H54 (cell line): ENCODE data around the gene TBCK.
"Not testable (repeated sequence)": the region's sequence is repeated elsewhere in the genome, so short reads cannot be mapped to it uniquely, and the experiment has no call there.

ENCODE experiments used
- DNase-seq: peaks from one replicate; pipeline ENCODE4 v3.0.0; 2011; ENCODE audit warnings: low spot score, mixed read lengths; ENCODE audit not compliant: insufficient read length
- FAIRE-seq: peaks from 3 replicates; lab custom pipeline; 2011; peaks lifted over from hg19 to GRCh38; lab: Jason Lieb, UNC
- POLR2A ChIP-seq: IDR thresholded peaks from 2 replicates; pipeline ENCODE4 v1.6.1; 2011; ENCODE audit warnings: low read depth, mild to moderate bottlenecking, low read length

The TBCK gene

DNA sequence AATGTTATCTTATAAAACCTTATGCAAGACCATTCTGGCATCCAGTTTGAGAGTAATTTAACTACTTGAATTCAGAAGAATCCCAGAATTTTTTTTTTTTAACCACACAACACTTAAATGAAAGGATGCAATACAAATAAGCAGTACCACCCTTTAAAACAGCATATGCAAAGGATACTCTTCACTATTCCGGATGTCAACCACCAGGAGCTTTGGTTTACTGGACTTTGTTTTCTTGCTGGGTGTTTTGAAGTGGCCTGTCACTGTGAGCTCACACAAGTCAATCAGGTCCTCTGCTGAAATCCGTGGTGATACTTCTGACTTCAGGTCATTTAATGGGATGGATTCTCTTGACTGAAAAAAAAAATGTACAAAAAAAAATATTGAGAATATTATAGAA lies 200.0 kb downstream of the TBCK start:
- TF ChIP-seq POLR2A, result no peak
- DNase-seq (no peak), FAIRE-seq (no peak)

DNA sequence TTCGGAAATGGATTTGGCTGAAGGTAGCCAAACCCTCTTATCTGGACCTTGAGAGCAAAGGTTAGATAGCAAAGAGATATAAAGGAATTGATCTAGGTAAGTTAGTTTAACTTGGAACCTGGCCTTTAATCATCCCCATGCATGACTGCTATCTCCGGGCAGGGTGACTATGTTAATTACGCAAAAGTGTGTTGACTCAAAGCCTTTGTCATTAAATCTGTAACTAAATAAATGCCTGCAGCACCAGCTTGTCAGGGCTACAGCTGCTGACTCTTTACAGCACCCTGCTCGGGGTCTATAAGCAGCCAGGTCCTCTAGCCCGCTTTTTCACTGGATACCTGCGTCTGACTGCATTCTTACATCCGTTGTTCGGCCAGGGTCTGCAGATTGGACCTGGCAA lies 201.7 kb downstream of the TBCK start:
- TF ChIP-seq POLR2A, result no peak
- DNase-seq, result no peak
- no peak for FAIRE-seq

DNA sequence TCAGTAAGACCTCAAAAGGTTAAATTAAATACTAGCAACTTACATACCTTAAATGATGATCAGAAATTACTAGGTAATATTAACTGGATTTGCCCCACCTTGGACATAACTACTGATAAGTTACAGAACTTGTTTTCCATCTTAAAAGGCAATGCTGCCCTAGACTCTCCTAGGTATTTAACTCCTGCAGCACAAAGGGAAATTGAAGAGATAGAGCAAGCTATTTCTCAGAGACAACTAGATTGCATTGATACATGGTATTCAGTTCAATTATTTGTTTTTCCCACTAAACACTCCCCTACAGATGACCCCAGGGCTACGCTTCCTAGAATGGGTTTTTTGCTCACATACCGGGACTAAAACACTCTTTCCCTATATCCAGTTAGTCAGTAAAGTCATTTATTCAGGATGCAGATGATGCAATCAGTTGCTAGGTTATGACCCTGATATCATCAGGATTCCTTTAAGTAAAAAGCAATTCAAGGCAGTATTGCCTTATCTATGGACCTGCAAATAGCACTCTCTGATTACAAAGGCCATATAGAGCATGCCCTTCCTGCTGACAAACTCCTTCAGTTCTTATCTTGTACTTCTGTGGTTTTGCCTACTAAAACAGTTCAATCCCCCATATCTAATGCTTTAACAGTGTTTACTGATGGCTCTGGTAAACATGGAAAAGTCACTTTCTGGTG lies 204.1 kb downstream of the TBCK start:
- FAIRE-seq, DNase-seq: not testable (repeated sequence)

DNA sequence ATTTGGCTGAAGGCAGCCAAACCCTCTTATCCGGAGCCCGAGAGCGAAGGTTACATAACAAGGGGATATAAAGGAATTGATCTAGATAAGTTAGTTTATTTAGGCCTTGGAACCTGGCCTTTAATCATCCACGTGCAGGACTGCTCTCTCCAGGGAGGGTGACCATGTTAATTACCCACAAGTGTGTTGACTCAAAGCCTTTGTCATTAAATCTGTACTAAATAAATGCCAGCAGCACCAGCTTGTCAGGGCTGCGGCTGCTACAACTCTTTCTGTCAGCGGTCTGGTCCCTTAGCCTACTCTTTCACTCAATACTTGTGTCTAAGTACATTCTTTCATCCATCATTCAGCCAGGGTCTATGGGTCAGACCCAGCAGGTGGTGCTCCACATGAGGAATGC lies 206.1 kb downstream of the TBCK start:
- DNase-seq (no peak), FAIRE-seq (no peak)
- TF ChIP-seq POLR2A, result no peak

DNA sequence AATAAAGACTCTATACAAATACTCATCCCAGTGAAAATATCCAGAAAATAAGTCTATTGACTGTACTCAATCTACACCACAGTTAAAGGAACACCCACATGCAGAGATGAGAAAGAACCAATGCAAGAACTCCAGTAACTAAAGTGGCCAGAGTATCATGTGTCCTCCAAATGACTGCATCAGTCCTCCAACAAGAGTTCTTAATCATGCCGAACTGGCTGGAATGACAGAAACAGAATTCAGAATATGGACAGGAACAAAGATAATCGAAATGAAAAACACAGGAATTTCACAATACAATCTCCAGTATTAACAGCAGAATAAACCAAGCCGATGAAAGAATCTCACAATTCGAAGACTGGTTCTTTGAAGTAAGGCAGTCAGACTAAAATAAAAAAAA lies 210.3 kb downstream of the TBCK start:
- DNase-seq (no peak), FAIRE-seq (no peak)
- no peak for TF ChIP-seq POLR2A

DNA sequence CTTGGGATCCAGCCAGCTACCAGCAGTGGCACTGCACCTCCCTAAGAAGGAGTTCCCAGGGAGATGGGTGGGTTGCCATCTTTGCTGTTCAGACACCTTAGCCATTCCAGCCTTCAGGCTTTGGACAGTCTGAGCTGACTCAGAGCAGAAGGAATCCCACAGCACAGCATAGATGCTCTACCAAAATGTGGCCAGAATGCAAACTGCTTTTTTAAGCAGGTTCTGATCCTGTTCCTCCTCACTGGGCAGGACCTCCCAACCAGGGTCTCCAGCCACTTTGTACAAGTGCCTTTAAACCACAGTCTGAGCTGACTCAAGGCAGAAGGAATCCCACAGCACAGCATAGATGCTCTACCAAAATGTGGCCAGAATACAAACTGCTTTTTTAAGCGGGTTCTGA lies 211.7 kb downstream of the TBCK start:
- FAIRE-seq, result no peak
- no peak for TF ChIP-seq POLR2A
- DNase-seq, result no peak

DNA sequence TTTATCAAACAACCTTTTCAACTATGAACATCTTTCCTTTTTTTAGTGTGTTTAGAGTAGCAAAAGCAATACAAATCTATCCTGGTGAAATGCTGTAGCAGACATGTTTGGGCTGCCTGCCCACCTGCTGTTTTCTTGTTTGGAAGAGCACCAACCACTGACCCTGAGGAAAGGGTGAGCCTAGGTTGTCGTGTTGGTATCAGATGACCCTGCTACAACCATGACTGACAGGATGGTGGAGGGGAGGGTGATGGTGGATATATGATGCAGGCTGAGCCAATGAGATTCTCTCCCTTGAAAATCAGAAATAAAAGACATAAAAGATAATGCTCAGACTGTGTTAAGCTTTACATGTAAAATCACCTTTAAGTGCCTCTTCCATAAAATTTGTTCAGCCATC lies 219.6 kb downstream of the TBCK start:
- no peak for DNase-seq
- TF ChIP-seq POLR2A, result no peak
- FAIRE-seq, result no peak

DNA sequence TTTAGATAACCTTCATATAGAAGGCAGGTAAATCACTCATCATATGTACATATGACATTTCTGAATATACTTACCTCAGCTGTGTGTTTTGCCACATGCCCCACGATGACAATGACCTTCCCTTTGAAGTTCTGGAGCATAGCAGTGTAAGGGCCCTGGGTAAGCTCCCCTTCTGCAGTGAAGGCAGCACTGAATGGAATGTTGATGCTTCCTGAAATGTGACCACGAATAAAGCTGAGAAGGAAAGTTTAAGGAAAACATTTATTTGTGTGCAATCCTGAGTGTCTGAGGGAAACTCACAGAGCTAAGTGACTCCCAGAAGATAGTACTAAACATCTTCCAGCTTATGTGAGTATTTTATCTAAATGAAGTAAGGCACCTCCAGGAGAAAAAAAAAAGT lies 220.6 kb downstream of the TBCK start:
- FAIRE-seq, result no peak
- no peak for TF ChIP-seq POLR2A
- DNase-seq, result no peak

DNA sequence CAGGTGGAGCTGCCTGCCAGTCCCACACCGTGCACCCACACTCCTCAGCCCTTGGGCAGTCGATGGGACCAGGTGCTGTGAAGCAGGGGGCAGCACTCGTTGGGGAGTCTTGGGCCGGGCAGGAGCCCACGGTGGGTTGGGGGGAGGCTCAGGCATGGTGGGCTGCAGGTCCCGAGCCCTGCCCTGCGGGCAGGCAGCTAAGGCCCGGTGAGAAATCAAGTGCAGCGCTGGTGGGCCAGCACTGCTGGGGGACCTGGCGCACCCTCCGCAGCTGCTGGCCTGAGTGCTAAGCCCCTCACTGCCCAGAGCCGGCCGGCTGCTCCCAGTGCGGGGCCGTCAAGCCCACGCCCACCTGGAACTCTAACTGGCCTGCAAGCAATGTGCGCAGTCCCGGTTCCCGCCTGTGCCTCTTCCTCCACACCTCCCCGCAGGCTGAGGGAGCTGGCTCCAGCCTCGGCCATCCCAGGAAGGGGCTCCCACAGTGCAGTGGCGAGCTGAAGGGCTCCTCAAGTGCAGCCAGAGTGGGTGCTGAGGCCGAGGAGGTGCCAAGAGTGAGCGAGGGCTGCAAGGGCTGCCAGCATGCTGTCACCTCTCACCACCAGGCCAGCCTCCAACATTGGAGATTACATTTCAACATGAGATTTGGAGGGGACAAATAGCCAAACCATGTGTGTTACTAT lies 223.5 kb downstream of the TBCK start:
- FAIRE-seq (no peak), DNase-seq (no peak)
- TF ChIP-seq POLR2A, result no peak

DNA sequence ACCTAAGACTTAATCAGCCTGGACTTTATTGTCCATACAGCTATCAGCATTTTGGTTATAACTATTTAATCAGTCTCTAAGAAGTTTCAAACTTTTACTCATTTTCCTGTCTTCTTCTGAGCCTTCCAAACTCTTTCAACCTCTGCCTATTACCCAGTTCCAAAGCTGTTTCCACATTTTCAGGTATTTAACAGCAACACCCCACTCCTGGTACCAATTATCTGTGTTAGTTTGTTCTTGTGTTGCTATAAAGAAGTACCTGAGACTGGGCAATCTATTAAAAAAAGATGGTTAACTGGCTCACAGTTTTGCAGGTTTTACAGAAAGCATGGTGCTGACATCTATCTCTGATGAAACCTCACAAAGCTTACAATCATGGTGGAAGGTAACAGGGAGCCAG lies 225.2 kb downstream of the TBCK start:
- FAIRE-seq, result no peak
- TF ChIP-seq POLR2A, result no peak
- no peak for DNase-seq

DNA sequence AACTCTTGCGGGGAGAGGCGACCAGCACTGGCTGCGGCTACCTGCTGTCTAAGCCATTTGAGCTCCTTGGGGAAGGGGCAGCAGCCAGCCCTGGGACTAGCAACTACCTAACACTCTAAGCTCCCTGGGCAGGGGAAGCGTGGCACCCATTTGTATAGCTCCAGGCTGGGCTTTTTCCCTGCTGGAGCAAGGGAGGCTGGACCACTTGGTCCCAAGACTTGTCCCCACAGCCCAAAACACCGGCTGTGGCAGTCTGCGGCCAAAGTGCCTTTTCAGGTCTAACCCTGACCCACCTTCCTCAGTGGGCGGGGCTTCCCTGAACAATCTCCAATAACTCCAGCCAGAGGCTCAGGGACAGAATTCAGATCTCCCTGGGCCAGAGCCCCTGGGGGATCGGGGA lies 232.9 kb downstream of the TBCK start:
- FAIRE-seq (no peak), DNase-seq (no peak)
- no peak for TF ChIP-seq POLR2A

DNA sequence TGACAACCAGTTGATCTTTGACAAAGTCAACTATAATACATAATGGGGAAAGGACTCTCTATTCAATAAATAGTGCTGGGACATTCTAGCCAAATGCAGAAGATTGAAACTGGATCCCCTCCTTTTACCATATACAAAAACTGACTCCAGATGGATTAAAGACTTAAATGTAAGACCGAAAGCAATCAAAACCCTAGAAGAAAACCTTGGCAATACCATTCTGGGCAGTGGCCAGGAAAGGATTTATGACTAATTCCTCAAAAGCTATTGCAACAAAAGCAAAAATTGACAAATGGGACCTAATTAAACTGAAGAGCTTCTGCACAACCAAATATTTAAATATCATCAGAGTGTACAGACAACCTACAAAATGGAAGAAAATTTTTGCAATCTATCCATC lies 235.6 kb downstream of the TBCK start:
- DNase-seq, result no peak
- TF ChIP-seq POLR2A, result no peak

DNA sequence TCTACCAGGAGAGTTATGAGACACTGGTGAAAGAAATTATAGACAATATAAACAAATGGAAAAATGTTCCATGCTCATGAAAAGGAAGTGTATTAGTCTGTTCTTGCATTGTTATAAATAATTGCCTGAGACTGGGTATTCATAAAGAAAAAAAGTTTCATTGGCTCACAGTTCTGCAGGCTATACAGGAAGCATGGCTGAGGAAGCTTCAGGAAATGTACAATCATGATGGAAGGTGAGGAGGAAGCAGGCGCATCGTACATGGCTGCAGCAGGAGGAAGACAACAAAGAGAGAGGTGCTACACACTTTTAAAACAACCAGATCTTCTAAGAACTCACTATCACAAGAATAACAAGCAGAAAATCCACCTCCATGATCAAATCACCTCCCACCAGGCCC lies 236.4 kb downstream of the TBCK start:
- TF ChIP-seq POLR2A, result no peak
- DNase-seq, result no peak
- no peak for FAIRE-seq

More for the DNA sequence above, 235.6 kb downstream of the TBCK start:
- FAIRE-seq, result no peak

DNA sequence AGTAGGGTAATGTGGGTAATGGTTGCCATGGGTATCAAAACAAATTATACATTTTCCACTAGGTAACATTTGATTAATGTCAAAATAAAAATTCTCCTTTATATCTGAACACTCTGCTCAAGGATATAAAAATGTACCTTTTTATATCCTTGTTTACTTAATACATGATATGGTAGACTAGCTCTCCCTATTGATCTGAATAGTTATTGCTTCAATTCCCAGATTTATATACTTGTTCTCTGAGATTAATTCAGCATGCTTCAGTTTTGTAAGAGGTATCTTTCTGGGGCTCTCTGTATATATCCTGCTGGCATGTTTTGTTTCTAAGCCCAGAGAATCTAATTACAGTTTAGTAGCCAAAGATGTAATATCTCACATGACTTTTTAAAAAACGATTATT lies 251.0 kb downstream of the TBCK start:
- no peak for TF ChIP-seq POLR2A
- FAIRE-seq, result no peak
- no peak for DNase-seq

DNA sequence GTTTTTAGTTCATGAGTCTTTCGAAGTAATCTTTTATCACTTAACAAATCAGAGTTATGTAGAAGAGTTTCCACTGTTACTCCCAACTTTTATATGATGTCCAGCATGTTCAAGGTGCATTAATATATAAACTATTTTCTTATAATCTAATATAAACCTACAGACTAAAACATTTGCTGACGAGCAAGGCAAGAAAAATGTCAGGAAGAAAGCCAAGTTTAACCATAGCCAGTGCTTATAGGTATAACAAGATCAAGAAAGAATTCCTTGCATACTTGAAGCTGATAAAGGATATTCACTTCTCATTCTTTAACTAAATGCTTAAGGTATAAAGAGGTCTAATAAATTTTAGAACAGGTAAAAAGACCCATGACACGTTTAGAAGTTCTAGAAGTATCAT lies 253.0 kb downstream of the TBCK start:
- no peak for TF ChIP-seq POLR2A
- no peak for DNase-seq
- no peak for FAIRE-seq
